K562 (cell line): ENCODE data around the gene GNPAT. TPM values are rescaled to one million over a fixed set of nuclear protein-coding genes. Genes with fewer than 3 reads are reported as not detected.

ENCODE experiments used
- CAMTA2 ChIP-seq: fragments of 250-450 bp; sonication (Bioruptor Pico); conservative IDR thresholded peaks from 2 replicates; pipeline ENCODE4 v1.5.1; 2022
- CC2D1A ChIP-seq: fragments of 450-650 bp; IDR thresholded peaks from 2 replicates; pipeline ENCODE4 v1.6.1; 2017; ENCODE audit warnings: mild to moderate bottlenecking
- CTCF ChIP-seq, 3 experiments: IDR thresholded peaks in 2 of 3; conservative IDR thresholded peaks in 1 of 3; 2 replicates each; pipeline ENCODE4 v1.5.1; 2011 to 2012; ENCODE audit warnings: low read length in 3 of 3, mild to moderate bottlenecking in 3 of 3, control low read depth in 2 of 3, improper control_type of control experiment in 1 of 3, inconsistent platforms in 1 of 3, low read depth in 1 of 3, mixed read lengths in 1 of 3, moderate library complexity in 1 of 3; ENCODE audit not compliant: insufficient read depth in 2 of 3
- CXXC5 ChIP-seq: fragments of 250-450 bp; sonication (Bioruptor Pico); IDR thresholded peaks from 2 replicates; pipeline ENCODE4 v1.8.0; 2022; ENCODE audit warnings: inconsistent platforms, mild to moderate bottlenecking, moderate library complexity
- HMGN3 ChIP-seq: IDR thresholded peaks from 2 replicates; pipeline ENCODE4 v1.6.1; 2011; ENCODE audit warnings: borderline replicate concordance, low read depth, mild to moderate bottlenecking, mixed read lengths, low read length; ENCODE audit not compliant: insufficient read length; ENCODE audit errors: extremely low read depth
- MAZ ChIP-seq, 2 experiments: fragments of 450-650 bp in 1 of 2; sonication (generic) in 1 of 2; formaldehyde crosslinking; IDR thresholded peaks in 1 of 2; conservative IDR thresholded peaks in 1 of 2; 2 replicates each; pipeline versions ENCODE4 v1.4.0 to v1.5.0; 2020; ENCODE audit warnings: mild to moderate bottlenecking in 1 of 2, missing genetic modification reagents in 1 of 2
- NCOA6 ChIP-seq: fragments of 450-650 bp; IDR thresholded peaks from 2 replicates; pipeline ENCODE4 v1.6.1; 2017; ENCODE audit warnings: mild to moderate bottlenecking
- NRF1 ChIP-seq, 2 experiments: fragments of 450-650 bp; IDR thresholded peaks in 1 of 2; conservative IDR thresholded peaks in 1 of 2; 2 replicates each; pipeline ENCODE4 v1.6.1; 2014; ENCODE audit warnings: mild to moderate bottlenecking in 2 of 2
- RBM25 ChIP-seq: fragments of 200-400 bp; formaldehyde crosslinking; IDR thresholded peaks from 2 replicates; pipeline ENCODE4 v1.6.1; 2018; ENCODE audit warnings: low read length, low read depth, moderate library complexity; ENCODE audit not compliant: severe bottlenecking
- REST ChIP-seq, 2 experiments: fragments of 450-650 bp; formaldehyde crosslinking in 1 of 2; IDR thresholded peaks; 2 replicates each; pipeline versions ENCODE4 v1.4.0 to v1.6.1; 2014 to 2020; ENCODE audit warnings: mild to moderate bottlenecking in 2 of 2, borderline replicate concordance in 1 of 2, low read depth in 1 of 2
- SMAD4 ChIP-seq: fragments of 250-450 bp; sonication (Bioruptor Pico); conservative IDR thresholded peaks from 2 replicates; pipeline ENCODE4 v1.8.0; 2021; ENCODE audit warnings: inconsistent platforms, mild to moderate bottlenecking, moderate library complexity
- SMC3 ChIP-seq: conservative IDR thresholded peaks from 2 replicates; pipeline ENCODE4 v1.6.1; 2011; ENCODE audit warnings: low read depth, low read length, improper control_type of control experiment; ENCODE audit not compliant: insufficient read depth
- STAG1 ChIP-seq: sonication (generic); formaldehyde crosslinking; IDR thresholded peaks from 2 replicates; pipeline ENCODE4 v1.5.0; 2020; ENCODE audit warnings: missing genetic modification reagents, borderline replicate concordance
- ZBTB26 ChIP-seq: fragments of 450-650 bp; formaldehyde crosslinking; IDR thresholded peaks from 2 replicates; pipeline ENCODE4 v1.4.0; 2022; ENCODE audit warnings: missing genetic modification characterization
- ZNF121 ChIP-seq: sonication (generic); formaldehyde crosslinking; conservative IDR thresholded peaks from 2 replicates; pipeline ENCODE4 v1.8.0; 2022; ENCODE audit warnings: missing genetic modification reagents
- polyA plus RNA-seq, 8 experiments: library from polyadenylated mRNA; depleted of rRNA in 4 of 8; stranded (reverse) in 5 of 8; unstranded in 3 of 8; fragments of >200 nt; fragmentation: Nextera tagmentation in 2 of 8; fragmentation: Illumina TruSeq in 1 of 8; extraction: Ambion mirVana in 2 of 8; extraction: Trizol in 1 of 8; gene quantifications; 2 replicates each; pipeline versions ENCODE4 v1.2.1 to v1.2.3, GENCODE V29; 2011 to 2014; ENCODE audit warnings: inconsistent platforms in 1 of 8, missing spikeins in 1 of 8
- total RNA-seq, 7 experiments: library from RNA; depleted of rRNA in 6 of 7; stranded (reverse); fragments of >200 nt in 6 of 7; fragmentation: Illumina TruSeq in 2 of 7; extraction: Trizol in 2 of 7; gene quantifications; 2 replicates each; pipeline versions ENCODE4 v1.2.1 to v1.2.3, GENCODE V29; 2011 to 2021; ENCODE audit warnings: low replicate concordance in 1 of 7

The GNPAT gene
- total and polyA plus RNA-seq, 9 of the 15 experiments (the other 6 are each of a cell fraction or from before 2014, with no cell fraction given): 32.1 to 68.8 (median 50.7) TPM

GRCh38 chr1:231315887-231316286, 74.9 kb downstream of the GNPAT start (continued):
- TF ChIP-seq ZNF121 (peak; percentile 97), REST (IDR thresholded peaks at IDR 0.05; ENCODE audit: borderline replicate concordance) (peak; percentile 66), REST (CRISPR knock-in tag; IDR thresholded peaks at IDR 0.05; ENCODE audit: low read depth) (no peak), MAZ (CRISPR knock-in tag; conservative IDR thresholded peaks at IDR 0.05 in 1 of 2, IDR thresholded peaks at IDR 0.05 in 1 of 2) (peak; percentile 12 to 45; a peak in 1 of 4 replicates), RBM25 (peak; percentile 15), HMGN3 (no peak), ZBTB26 (CRISPR knock-in tag) (0 out of 2 replicates have a peak, but pooled peaks have one; percentile 43), CXXC5 (0 out of 2 replicates have a peak, but pooled peaks have one; percentile 11), CTCF (IDR thresholded peaks at IDR 0.05 in 2 of 3, conservative IDR thresholded peaks at IDR 0.05 in 1 of 3; ENCODE audit: insufficient read depth in 2 of 3, low read depth in 1 of 3, low read length in 3 of 3) (peak; percentile 86 to 90 (median 89)), NRF1 (conservative IDR thresholded peaks at IDR 0.05 in 1 of 2, IDR thresholded peaks at IDR 0.05 in 1 of 2) (0 out of 4 replicates have a peak, but pooled peaks of 1 of the 2 experiments have one; percentile 18), SMAD4 (0 out of 2 replicates have a peak, but pooled peaks have one; percentile 15), SMC3 (peak; percentile 70), CC2D1A (peak; percentile 56; the same call in 1 of the 2 replicates), NCOA6 (no peak), STAG1 (CRISPR knock-in tag) (0 out of 2 replicates have a peak, but pooled peaks have one; percentile 24), CAMTA2 (CRISPR knock-in tag) (no peak)
